GM19023 (cell line): ENCODE data around the gene KRT72.

Experiments used
- ATAC-seq: cut with Tn5 transposase; IDR thresholded peaks from one replicate; pipeline ENCODE4 v1.9.1; 2021; ENCODE audit warnings: mild to moderate bottlenecking, moderate library complexity; ENCODE audit not compliant: unreplicated experiment

Gene KRT72

GRCh38 chr12:52580496-52580895, 20.8 kb downstream of the KRT72 start:
- ATAC-seq = no peak

GRCh38 chr12:52579468-52580465, 21.5 kb downstream of the KRT72 start:
- no peak for ATAC-seq

GRCh38 chr12:52578469-52578868, 22.8 kb downstream of the KRT72 start:
- no peak for ATAC-seq

GRCh38 chr12:52577316-52577715, 23.9 kb downstream of the KRT72 start:
- no peak for ATAC-seq

GRCh38 chr12:52575948-52576347, 25.3 kb downstream of the KRT72 start:
- ATAC-seq = no peak

- ATAC-seq = no peak
These were observed 26.0 kb downstream of the KRT72 start for GRCh38 chr12:52575256-52575655.

GRCh38 chr12:52573743-52574142, 27.5 kb downstream of the KRT72 start, which contains the start of gene KRT74:
TSS of gene KRT74 (minus strand) at chr12:52573843. CDS start at chr12:52573777, 66 bp downstream.
- ATAC-seq = no peak

- no peak for ATAC-seq
These were observed 28.0 kb downstream of the KRT72 start for GRCh38 chr12:52573306-52573705.

- ATAC-seq = no peak
These were observed 30.8 kb downstream of the KRT72 start for GRCh38 chr12:52570511-52570910.

GRCh38 chr12:52568111-52568510, 33.2 kb downstream of the KRT72 start:
- no peak for ATAC-seq

- no peak for ATAC-seq
These were observed 34.4 kb downstream of the KRT72 start for GRCh38 chr12:52566847-52567291.

GRCh38 chr12:52564582-52564981, 36.7 kb downstream of the KRT72 start:
- ATAC-seq = no peak

GRCh38 chr12:52561880-52562449, 39.3 kb downstream of the KRT72 start:
- no peak for ATAC-seq

GRCh38 chr12:52559979-52560378, 41.3 kb downstream of the KRT72 start:
- no peak for ATAC-seq

- ATAC-seq = no peak
These were observed 42.4 kb downstream of the KRT72 start for GRCh38 chr12:52558781-52559445.

- ATAC-seq = no peak
These were observed 43.8 kb downstream of the KRT72 start for GRCh38 chr12:52557476-52557875.

- ATAC-seq = no peak
These were observed 45.7 kb downstream of the KRT72 start for GRCh38 chr12:52555577-52555976.

- no peak for ATAC-seq
These were observed 48.5 kb downstream of the KRT72 start, which contains the start of gene KRT71 for GRCh38 chr12:52552681-52553195. TSS of gene KRT71 (minus strand) at chr12:52553145. CDS start at chr12:52553077, 68 bp downstream.

GRCh38 chr12:52552055-52552454, 49.2 kb downstream of the KRT72 start:
- no peak for ATAC-seq

GRCh38 chr12:52551216-52551865, 49.9 kb downstream of the KRT72 start:
- ATAC-seq = no peak

GRCh38 chr12:52546126-52546525, 55.1 kb downstream of the KRT72 start:
- no peak for ATAC-seq
